GM19397 (cell line): Measurements from ENCODE around the gene MRM2.

Experiments
- ATAC-seq: cut with Tn5 transposase; IDR thresholded peaks from one replicate; pipeline ENCODE4 v1.9.1; 2021; ENCODE audit warnings: mild to moderate bottlenecking, moderate library complexity; ENCODE audit not compliant: unreplicated experiment

The MRM2 gene

GRCh38 chr7:2208712-2209111 is 33.3 kb downstream of the MRM2 start:
- no peak for ATAC-seq

GRCh38 chr7:2205036-2205780 is 36.8 kb downstream of the MRM2 start:
- ATAC-seq = no peak

- no peak for ATAC-seq
These were observed 37.6 kb downstream of the MRM2 start for GRCh38 chr7:2204446-2204845.

- ATAC-seq = no peak
These were observed 38.2 kb downstream of the MRM2 start for GRCh38 chr7:2203766-2204300.

- ATAC-seq = no peak
These were observed 38.9 kb downstream of the MRM2 start for GRCh38 chr7:2202901-2203765.

- ATAC-seq = no peak
These were observed 39.6 kb downstream of the MRM2 start for GRCh38 chr7:2202361-2202761.

- no peak for ATAC-seq
These were observed 40.2 kb downstream of the MRM2 start for GRCh38 chr7:2201686-2202360.

GRCh38 chr7:2201128-2201527 is 40.9 kb downstream of the MRM2 start:
- ATAC-seq = no peak

- ATAC-seq = no peak
These were observed 41.4 kb downstream of the MRM2 start for GRCh38 chr7:2200584-2200980.

- no peak for ATAC-seq
These were observed 41.9 kb downstream of the MRM2 start for GRCh38 chr7:2199956-2200583.

GRCh38 chr7:2199528-2199927 is 42.5 kb downstream of the MRM2 start:
- ATAC-seq = no peak

GRCh38 chr7:2198760-2199159 is 43.2 kb downstream of the MRM2 start:
- no peak for ATAC-seq

- ATAC-seq = no peak
These were observed 43.8 kb downstream of the MRM2 start for GRCh38 chr7:2198206-2198605.

GRCh38 chr7:2197436-2198155 is 44.4 kb downstream of the MRM2 start:
- ATAC-seq = no peak

GRCh38 chr7:2196381-2197378 is 45.3 kb downstream of the MRM2 start:
- ATAC-seq = no peak

GRCh38 chr7:2195400-2196246 is 46.4 kb downstream of the MRM2 start:
- no peak for ATAC-seq

GRCh38 chr7:2193575-2194305 is 48.3 kb downstream of the MRM2 start:
- ATAC-seq = no peak
